GM19193 (cell line): ENCODE data around the gene DDX28.

Experiments
- POLR2A ChIP-seq: IDR thresholded peaks from 4 replicates; pipeline ENCODE4 v1.6.1; 2011; ENCODE audit not compliant: insufficient read depth, insufficient read length; ENCODE audit errors: extremely low read depth

The DDX28 gene

GRCh38 chr16:68022728-68023537 is at the start of gene DDX28, which contains the start of gene DUS2:
Gene DDX28, minus strand, starts transcription at chr16:68023232. Its CDS starts 30 bp downstream, at chr16:68023202.
Gene DUS2, plus strand, starts transcription at chr16:68023284. Its CDS starts 14,740 bp downstream, at chr16:68038024.
- peak; percentile 88 for TF ChIP-seq POLR2A

DNA sequence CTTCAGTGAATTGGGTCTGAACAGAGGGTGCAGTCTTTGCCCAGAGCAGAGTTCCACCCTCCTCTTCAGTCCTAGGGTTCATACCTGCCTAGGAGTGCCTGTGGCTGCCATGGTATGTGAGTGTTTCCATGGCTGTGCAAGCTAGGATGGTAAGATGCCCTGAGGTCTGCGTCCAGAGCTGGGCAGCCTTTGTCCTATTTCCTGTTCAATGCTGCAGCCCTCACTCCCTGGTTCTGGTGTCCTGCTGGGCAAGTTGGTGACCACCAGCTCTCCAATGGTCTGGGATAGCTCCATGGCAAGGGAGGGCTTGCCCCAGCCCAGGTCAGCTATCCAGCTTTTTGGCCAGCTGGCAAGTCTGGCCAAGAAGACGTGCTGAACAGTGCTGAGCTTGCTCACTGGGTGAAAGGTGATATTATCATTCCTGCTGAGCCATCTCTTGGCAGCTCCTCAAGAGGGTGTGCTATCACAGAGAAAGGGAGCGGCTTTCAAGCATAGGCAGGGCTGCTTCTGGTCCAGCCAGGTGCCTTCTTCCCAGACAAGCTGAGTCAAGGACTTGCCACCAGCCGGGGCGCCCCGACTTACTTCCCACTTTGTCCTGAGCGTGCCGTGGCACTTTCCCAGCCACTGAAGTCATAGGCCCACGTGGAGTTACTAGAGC is 49.1 kb upstream of the DDX28 start:
- TF ChIP-seq POLR2A: no peak

- TF ChIP-seq POLR2A: no peak
These were observed 48.5 kb upstream of the DDX28 start for GRCh38 chr16:68071518-68071901.

- TF ChIP-seq POLR2A: no peak
These were observed 47.9 kb upstream of the DDX28 start for GRCh38 chr16:68070806-68071517.

DNA sequence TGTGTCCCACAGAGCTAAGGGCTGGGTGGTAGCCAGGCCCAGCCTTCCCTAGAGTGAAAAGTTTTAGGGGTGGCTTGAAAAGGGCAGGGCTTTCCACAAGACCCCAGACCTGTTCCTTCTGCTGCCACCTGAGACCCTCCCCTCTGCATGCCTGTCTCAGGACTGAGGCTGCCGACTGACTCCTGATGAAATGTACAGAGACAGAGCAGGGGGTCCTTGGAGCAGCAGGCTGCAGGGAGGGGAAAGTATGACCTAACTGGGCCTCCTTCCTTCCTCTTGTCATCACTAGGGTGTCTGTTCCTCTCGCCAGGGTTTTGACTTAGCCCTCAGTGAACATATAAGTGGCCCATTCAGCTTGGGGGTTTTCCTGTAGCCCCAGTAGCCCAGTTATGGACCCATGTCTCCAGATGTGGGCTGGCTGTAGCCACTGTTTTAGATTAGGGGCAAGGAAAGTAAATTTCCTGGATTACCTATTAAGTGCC is 47.3 kb upstream of the DDX28 start:
- TF ChIP-seq POLR2A: no peak

DNA sequence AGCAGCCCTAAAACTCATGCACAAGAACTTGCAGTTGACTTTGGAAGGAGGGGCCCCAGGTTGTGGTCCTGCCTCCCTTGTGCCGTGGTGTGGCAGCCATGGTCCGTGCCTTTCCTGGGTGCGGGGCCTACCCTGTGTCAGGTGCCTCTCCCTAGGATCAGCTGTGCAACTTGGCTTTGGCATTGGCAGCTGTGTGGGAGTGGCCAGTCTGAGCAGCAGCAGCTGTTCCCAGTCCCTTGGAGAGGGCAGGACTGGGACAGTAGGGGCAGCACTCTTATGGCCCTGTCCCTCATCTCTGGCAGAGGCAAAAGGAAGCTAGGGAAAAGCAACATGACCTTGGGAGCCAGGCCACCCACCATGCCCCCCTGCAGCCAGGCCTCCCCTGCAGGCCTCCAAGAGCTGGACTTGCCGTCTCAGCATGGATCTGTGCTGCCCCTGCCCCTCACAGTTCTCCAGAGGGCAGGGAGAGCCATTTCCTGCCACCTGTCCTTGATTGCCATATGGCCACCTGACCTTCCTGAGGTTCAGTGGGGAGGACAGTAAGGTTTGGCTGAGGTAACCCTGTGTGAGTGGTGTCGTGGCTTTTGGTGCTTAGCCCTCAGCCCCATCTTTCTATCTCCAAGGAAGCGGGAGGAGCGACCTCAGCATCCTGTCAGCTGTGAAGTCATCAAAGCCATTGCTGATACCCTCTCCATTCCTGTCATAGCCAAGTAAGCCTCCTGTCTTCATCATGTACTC is 46.6 kb upstream of the DDX28 start:
- TF ChIP-seq POLR2A: no peak

- no peak for TF ChIP-seq POLR2A
These were observed 45.9 kb upstream of the DDX28 start for GRCh38 chr16:68068926-68069325.

- no peak for TF ChIP-seq POLR2A
These were observed 43.7 kb upstream of the DDX28 start for GRCh38 chr16:68066763-68067162.

DNA sequence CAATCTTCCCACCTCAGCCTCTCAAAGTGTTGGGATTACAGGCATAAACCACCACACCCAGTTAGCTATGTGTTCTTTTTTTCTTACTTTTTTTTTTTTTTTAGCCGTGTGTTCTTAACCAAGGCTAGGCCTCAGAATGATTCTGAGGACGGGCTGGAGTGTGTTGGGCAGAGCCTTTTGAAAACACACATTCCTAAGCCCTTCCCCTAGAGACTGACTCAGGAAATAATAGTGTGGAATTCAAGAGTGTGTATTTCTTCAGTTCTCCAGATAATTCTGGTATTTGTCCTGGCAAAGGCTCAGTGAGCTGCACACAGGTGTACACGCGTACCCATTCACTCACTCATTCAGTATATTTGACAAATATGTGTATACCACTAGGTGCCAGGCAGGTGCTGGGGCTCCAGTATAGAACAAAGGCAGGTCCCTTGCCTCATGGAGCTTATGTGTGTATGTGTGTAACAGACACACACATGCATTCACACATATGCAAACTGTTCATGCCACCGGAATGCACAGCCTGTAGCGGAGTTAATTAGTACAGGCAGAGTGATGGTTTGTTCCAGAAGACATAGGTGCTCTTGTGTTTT is 42.8 kb upstream of the DDX28 start:
- no peak for TF ChIP-seq POLR2A

GRCh38 chr16:68064791-68065365 is 41.8 kb upstream of the DDX28 start:
- no peak for TF ChIP-seq POLR2A

GRCh38 chr16:68062910-68063393 is 39.9 kb upstream of the DDX28 start:
- no peak for TF ChIP-seq POLR2A

- no peak for TF ChIP-seq POLR2A
These were observed 38.4 kb upstream of the DDX28 start for GRCh38 chr16:68061396-68061795.

DNA sequence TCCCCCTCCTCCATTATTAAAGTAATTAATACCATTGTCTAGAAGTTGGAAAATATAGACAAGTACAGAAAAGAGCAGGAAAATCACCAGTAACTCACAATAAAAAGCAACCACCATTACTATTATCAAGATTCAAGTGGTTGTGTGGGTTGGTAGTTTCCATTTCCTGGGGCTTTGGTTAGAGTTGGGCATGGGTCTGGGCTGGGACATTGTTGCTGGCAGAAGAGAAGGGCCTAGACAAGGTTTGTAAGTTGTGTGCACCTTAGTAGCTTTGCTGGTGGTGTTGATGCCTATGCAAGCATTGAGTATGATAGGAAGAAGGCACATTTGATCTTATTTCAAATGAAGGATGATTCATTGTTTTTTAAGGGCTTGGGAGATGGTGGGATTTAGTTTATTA is 36.8 kb upstream of the DDX28 start:
- TF ChIP-seq POLR2A: no peak

DNA sequence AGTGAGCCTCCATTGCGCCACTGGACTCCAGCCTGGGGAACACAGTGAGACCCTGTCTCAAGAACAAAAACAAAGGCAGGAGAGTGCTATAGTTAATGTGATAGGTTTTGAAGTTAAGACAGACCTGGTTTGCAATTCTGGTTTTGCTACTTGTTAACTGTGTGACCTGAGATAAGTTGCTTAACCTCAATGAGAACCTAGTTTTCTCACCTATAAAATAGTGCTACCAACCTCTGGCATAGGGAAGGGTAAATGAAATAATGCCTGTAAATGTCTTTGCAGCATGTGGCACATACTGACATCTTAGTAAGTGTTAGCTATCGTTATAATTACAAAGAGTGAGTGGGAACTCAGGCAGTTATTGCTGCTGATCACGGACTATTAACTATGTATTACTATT is 32.4 kb upstream of the DDX28 start:
- TF ChIP-seq POLR2A: no peak
